Keratinocyte (primary cell): ENCODE measurements around the gene IL10RA. TPM values are rescaled to one million over a fixed set of nuclear protein-coding genes. Genes with fewer than 3 reads are reported as not detected.
"Not testable (repeated sequence)": the region's sequence is repeated elsewhere in the genome, so short reads cannot be mapped to it uniquely, and the experiment has no call there.

Source experiments
- DNase-seq: peaks from one replicate; pipeline ENCODE4 v3.0.0-alpha.2; 2011; ENCODE audit warnings: low read depth, missing footprints, low spot score
- FAIRE-seq: peaks from 2 replicates; lab custom pipeline; 2011; peaks lifted over from hg19 to GRCh38; lab: Jason Lieb, UNC
- H2AFZ ChIP-seq: 2 replicates; pipeline ENCODE4 v1.6.0; 2012; ENCODE audit warnings: low read length, control low read depth, inconsistent platforms; ENCODE audit not compliant: control insufficient read depth
- H3K27ac ChIP-seq: 2 replicates; pipeline ENCODE4 v1.5.1; 2011; ENCODE audit warnings: low read length; ENCODE audit not compliant: control insufficient read depth, insufficient read depth
- H3K27me3 ChIP-seq: 3 replicates; pipeline ENCODE4 v1.6.0; 2011; ENCODE audit warnings: low read length; ENCODE audit not compliant: control insufficient read depth, insufficient read depth; ENCODE audit errors: extremely low read depth
- H3K36me3 ChIP-seq, 2 experiments: 2 replicates in 1 of 2; 3 replicates in 1 of 2; pipeline ENCODE4 v1.5.1; 2011; ENCODE audit warnings: low read length in 2 of 2, mild to moderate bottlenecking in 1 of 2; ENCODE audit not compliant: control insufficient read depth in 2 of 2, insufficient read depth in 2 of 2; ENCODE audit errors: extremely low read depth in 1 of 2
- H3K4me1 ChIP-seq: 3 replicates; pipeline ENCODE4 v1.5.1; 2011; ENCODE audit warnings: low read length; ENCODE audit not compliant: control insufficient read depth, insufficient read depth; ENCODE audit errors: extremely low read depth
- H3K4me2 ChIP-seq: 3 replicates; pipeline ENCODE4 v1.6.0; 2011; ENCODE audit warnings: low read depth, low read length; ENCODE audit not compliant: control insufficient read depth, insufficient read depth; ENCODE audit errors: extremely low read depth
- H3K4me3 ChIP-seq, 3 experiments: fragments of 200-600 bp in 1 of 3; sonication (generic) in 1 of 3; 2 replicates in 2 of 3; 3 replicates in 1 of 3; pipeline ENCODE4 v1.5.1; 2011 to 2016; ENCODE audit warnings: low read length in 3 of 3, mild to moderate bottlenecking in 3 of 3, control low read depth in 2 of 3, inconsistent platforms in 1 of 3, low read depth in 1 of 3, mixed read lengths in 1 of 3, mixed run types in 1 of 3, moderate library complexity in 1 of 3; ENCODE audit not compliant: control insufficient read depth in 2 of 3, insufficient read depth in 2 of 3; ENCODE audit errors: extremely low read depth in 1 of 3
- H3K79me2 ChIP-seq: 2 replicates; pipeline ENCODE4 v1.6.0; 2012; ENCODE audit warnings: low read length; ENCODE audit not compliant: control insufficient read depth, insufficient read depth
- H3K9ac ChIP-seq: 3 replicates; pipeline ENCODE4 v1.6.0; 2011; ENCODE audit warnings: low read length; ENCODE audit not compliant: control insufficient read depth, insufficient read depth; ENCODE audit errors: extremely low read depth
- H3K9me1 ChIP-seq: 3 replicates; pipeline ENCODE4 v1.6.0; 2011; ENCODE audit warnings: low read length; ENCODE audit not compliant: control insufficient read depth, insufficient read depth; ENCODE audit errors: extremely low read depth
- H3K9me3 ChIP-seq: 2 replicates; pipeline ENCODE4 v1.5.1; 2012; ENCODE audit warnings: low read depth, low read length; ENCODE audit not compliant: control insufficient read depth
- H4K20me1 ChIP-seq: 3 replicates; pipeline ENCODE4 v1.6.0; 2011; ENCODE audit warnings: low read length; ENCODE audit not compliant: control insufficient read depth, insufficient read depth; ENCODE audit errors: extremely low read depth
- CTCF ChIP-seq, 3 experiments: IDR thresholded peaks in 1 of 3; conservative IDR thresholded peaks in 1 of 3; optimal IDR thresholded peaks in 1 of 3; 2 replicates in 2 of 3; 3 replicates in 1 of 3; pipeline versions ENCODE3 to v1.5.1; 2011; ENCODE audit warnings: low read length in 3 of 3, mild to moderate bottlenecking in 3 of 3, moderate library complexity in 2 of 3, control low read depth in 1 of 3, inconsistent platforms in 1 of 3; ENCODE audit not compliant: insufficient read depth in 2 of 3; ENCODE audit errors: extremely low read depth in 1 of 3
- EZH2 ChIP-seq: IDR thresholded peaks from one replicate; pipeline ENCODE4 v1.6.1; 2012; ENCODE audit warnings: inconsistent platforms, mild to moderate bottlenecking, low read length, moderate library complexity
- dilution Hi-C: fragments of 300-500 bp; cut with MboI; formaldehyde crosslinking; loops from one replicate; pipeline ENCODE4 v1.7.0; 2020; ENCODE audit warnings: low sequenced_read_pairs; ENCODE audit not compliant: extremely low pct_ligation_motif_present
- polyA plus RNA-seq, 5 experiments: library from polyadenylated mRNA; depleted of rRNA in 3 of 5; stranded (reverse) in 3 of 5; stranded (forward) in 1 of 5; unstranded in 1 of 5; fragments of >200 nt; gene quantifications; 1 replicate in 1 of 5; 2 replicates in 3 of 5; 3 replicates in 1 of 5; pipeline versions ENCODE4 v1.2.1 to v1.2.3, GENCODE V29; 2011 to 2012; ENCODE audit warnings: missing spikeins in 2 of 5, low read depth in 1 of 5, low replicate concordance in 1 of 5

IL10RA gene
- polyA plus RNA-seq, 1 donor (not counting 4 experiments of a cell fraction or from before 2014, with no cell fraction given): 0.04 TPM

DNA sequence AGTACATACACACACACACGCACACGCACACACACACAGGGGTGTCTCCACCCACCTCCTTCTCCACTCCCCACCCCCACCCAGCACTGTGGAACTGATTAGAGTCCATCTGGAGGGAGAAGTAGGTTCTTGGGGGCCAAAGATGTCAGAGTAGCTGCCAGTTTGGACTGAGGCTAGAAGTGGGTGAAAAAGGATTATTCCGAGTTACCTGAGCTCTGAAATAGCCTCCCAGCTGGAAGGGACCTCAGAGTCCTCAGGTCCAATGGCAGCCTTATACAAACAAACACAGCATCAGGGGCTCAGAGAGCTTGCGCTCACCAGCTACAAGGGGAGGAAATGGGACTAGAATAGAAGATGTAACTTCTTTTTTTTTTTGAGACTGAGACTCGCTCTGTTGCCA, 20.8 kb downstream of the IL10RA start:
- Histone ChIP-seq H3K4me1 (peaks cover 11% of the 10 kb centered on the region), H4K20me1 (no peaks in the 10 kb centered on the region), H3K9ac (no peak overlapping the region), H3K4me2 (no peak overlapping the region), H3K9me3 (no peaks in the 10 kb centered on the region), H3K27me3 (peaks cover 7% of the 10 kb centered on the region), H3K79me2 (no peaks in the 10 kb centered on the region), H3K9me1 (peaks cover 2% of the 10 kb centered on the region), H2AFZ (no peak overlapping the region), H3K4me3 (no peak overlapping the region), H3K27ac (no peak overlapping the region), H3K36me3 (no peaks in the 10 kb centered on the region)
- no peak for TF ChIP-seq CTCF (optimal IDR thresholded peaks at IDR 0.05 in 1 of 3, IDR thresholded peaks at IDR 0.05 in 1 of 3, conservative IDR thresholded peaks at IDR 0.05 in 1 of 3; ENCODE audit: extremely low read depth in 1 of 3, insufficient read depth in 2 of 3, low read length in 3 of 3)
- no peak for TF ChIP-seq EZH2
- DNase-seq (no peak), FAIRE-seq (no peak)
- dilution Hi-C loops: no loop called here

DNA sequence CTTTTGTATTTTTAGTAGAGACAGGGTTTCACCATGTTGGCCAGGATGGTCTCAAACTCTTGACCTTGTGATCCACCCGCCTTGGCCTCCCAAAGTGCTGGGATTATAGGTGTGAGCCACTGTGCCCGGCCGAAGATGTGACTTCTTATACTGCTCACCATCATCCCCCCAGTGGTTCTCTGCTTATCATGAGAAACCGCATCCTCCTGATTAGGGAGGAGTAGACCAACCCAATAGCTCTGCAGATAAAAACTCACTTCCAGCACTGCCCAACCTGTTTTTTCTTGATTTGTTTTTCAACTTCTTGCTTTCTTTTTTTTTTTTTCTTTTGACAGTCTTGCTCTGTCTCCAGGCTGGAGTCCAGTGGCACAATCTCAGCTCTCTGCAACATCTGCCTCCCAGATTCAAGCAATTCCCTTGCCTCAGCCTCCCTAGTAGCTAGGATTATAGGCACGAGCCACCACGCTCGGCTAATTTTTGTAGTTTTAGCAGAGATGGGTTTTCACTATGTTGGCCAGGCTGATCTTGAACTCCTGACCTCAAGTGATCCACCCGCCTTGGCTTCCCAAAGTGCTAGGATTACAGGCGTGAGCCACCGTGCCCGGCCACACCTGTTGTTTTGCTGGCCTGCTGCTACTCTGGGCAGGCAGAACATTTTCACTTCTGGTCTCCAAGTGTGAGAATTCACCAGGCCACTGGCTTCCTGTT, 21.5 kb downstream of the IL10RA start:
- DNase-seq, dilution Hi-C loops, H3K79me2 ChIP-seq, H4K20me1 ChIP-seq, H3K9ac ChIP-seq, H2AFZ ChIP-seq, H3K9me3 ChIP-seq, H3K9me1 ChIP-seq, FAIRE-seq, H3K27me3 ChIP-seq, H3K36me3 ChIP-seq, H3K4me2 ChIP-seq, H3K4me3 ChIP-seq, H3K27ac ChIP-seq: not testable (repeated sequence)
- peaks cover 17% of the 10 kb centered on the region for H3K4me1 ChIP-seq
